DMS153 treated with DMSO at 0.1 percent for 48 hours (cell line): ENCODE results near the gene LOC128125822.

Experiments
- DNase-seq: peaks from one replicate; lab custom pipeline; 2025; ENCODE audit not compliant: unreplicated experiment; lab: John Stamatoyannopoulos, UW

The LOC128125822 gene

DNA sequence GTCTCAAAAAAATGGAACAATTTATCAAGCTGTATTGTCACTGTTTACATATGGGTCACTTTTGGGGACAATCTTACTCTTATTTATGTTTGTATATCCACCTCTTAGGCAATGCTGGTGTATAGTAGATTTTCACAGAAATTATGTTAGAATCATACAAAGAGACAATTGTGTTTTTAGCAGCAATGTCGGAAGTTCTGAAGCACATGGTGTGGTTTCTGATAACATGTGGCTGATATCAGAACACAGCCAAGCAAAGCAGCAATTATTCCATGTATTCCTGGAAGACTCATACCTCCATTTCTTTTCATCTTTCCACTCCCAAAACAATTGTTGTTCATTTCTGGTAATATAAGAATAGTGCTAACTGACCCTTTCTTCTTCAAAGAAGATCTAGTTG lies 17.5 kb upstream of the LOC128125822 start:
- DNase-seq, result no peak

DNA sequence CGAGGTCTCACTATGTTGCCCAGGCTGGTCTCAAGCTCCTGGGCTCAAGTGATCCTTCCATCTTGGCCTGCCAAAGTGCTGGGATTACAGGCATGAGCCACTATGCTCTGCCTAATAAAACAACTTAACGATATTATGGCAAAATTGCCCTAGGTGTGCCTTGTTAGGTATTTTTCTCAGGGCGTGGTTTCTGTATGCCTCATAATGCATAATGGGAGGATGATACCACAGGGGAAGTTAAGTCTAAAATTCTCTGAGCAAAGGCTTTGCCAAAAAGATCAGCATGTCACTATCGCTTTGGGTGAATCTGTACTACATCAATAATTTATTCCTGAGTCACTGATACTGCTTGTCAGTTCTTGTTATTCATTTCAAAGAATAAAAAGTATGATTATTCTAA lies 15.9 kb upstream of the LOC128125822 start:
- DNase-seq, result no peak

DNA sequence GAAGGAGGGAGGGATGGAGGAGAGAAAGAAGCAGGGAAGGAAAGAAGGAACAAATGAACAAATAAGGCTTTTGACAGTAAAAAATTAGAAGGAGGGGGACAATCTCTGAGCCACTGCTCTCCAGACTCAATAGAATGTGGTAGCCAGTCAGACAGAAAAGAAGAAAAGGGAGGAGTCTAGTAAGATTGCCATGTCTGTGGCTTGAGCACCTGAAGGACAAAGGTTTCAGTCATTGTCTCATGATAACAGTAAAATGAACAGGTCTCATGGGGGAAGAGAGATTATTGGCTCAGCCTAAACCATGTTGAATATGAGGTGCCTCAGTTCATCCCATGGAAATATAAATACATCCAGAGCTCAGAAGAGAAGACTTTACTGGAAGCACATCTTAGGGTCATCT lies 14.0 kb upstream of the LOC128125822 start:
- no peak for DNase-seq

DNA sequence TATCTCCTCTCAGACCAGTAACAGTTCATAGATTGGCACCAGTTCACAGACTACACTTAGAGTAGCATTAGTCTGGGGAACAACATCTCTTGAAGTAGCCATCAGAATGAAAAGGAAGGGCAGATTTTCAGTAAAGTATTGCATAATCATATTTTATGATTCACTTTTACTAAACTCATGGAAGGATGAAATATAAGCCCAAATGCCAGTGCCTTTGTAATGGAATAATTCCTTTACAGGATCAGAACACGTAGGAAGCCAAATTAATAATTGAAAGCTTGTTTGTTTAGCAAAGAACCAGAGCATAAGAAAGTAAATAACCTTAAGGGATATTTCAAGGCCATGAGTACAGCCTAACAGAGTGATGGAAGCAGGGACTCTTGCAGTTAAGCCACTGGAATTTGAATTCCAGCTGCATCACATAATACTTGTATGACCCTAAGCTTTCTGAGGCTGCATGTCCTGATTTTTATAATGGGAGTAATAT lies 11.4 kb upstream of the LOC128125822 start:
- DNase-seq, result no peak

DNA sequence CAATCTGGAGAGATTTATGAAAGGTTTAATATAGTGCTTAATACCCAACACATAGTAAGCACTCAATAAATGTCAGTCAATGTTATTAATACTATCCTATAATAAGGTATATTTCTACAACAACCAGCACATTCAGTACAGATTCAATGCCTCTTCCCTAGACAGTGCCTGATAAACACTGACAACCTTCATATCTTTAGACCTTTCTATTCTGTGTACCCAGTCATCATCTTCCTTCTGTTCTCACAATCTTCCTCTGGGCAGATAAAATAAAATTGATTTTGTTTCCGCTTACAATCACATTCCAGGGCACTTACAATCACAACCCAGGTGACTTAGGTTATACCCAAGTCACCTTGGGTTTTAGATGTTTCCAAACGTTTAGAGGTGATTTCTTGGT lies 11.0 kb upstream of the LOC128125822 start:
- DNase-seq, result no peak

DNA sequence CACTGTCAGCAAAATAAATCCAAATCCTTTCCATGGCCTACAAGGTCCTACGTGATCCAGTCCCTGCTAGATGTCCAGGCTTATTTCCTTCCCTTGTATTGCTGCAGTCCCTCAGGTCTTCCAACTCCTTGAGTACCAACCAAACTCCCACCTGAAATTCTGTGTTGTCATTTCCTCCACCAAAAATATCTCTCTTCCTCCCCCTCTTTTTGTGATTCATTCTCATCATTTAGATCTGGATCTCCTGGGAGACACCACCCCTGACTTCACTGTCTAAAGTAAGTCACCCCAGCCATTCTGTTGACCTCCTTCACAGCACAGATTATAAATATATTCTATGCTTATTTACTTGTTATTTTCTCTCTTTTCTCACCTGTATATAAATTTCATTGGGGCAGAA lies 9.0 kb upstream of the LOC128125822 start:
- no peak for DNase-seq

- DNase-seq, result no peak
Observed at GRCh38 chr6:63565058-63565726, 7.1 kb upstream of the LOC128125822 start.

DNA sequence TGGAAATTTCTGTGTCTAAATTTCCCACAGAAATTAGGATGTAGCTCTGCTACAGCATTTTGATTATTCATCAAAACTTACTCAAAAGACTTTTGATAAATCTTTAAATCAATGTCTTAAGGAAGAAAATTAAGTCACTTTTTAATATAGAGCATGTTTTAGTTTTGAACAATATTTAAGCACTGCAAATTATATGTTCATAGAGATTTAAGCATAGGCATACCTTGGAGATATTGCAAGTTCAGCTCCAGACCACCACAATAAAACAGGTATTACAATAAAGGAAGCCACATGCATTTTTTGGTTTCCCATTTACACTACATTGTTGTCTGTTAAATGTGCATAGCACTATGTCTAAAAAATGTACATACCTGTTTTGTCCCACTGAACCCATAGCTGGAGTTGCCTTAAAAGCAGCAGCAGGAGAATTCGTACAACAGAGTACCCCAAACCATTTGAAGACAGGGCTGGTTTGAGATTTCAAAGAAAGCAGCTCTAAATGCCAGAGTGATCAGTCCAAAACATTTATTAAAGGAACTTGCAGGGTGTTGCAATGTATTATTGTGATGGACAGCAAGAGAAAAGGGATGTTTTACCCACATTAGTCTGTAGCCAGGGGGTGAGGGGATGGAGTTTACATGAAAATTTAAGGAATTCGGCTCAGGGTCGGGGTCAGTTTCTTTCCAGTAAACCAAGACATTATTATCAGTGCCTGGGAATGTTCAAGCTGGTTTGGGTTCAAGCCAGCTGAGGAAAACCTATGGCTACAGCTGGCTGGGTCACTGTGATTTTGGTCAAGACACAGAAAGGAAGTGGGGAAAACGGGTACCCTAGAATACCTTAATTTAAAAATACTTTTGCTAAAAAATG lies 6.3 kb upstream of the LOC128125822 start:
- no peak for DNase-seq

DNA sequence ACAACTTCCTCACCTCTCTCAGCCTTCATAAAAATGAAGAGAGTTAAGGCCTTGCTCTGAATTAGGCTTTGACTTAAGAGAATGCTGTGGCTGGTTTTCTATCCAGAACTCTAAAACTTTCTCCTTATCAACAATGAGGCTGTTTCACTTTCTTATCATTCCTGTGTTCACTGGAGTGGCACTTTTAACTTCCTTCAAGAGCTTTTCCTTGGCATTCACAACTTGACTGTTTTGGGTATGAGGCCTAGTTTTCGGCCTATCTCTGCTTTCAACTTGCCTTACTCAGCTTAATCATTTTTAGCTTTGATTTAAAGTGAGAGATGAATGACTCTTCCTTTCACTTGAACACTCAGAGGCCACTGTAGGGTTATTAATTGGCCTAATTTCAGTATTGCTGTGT lies 4.3 kb upstream of the LOC128125822 start:
- DNase-seq, result no peak

DNA sequence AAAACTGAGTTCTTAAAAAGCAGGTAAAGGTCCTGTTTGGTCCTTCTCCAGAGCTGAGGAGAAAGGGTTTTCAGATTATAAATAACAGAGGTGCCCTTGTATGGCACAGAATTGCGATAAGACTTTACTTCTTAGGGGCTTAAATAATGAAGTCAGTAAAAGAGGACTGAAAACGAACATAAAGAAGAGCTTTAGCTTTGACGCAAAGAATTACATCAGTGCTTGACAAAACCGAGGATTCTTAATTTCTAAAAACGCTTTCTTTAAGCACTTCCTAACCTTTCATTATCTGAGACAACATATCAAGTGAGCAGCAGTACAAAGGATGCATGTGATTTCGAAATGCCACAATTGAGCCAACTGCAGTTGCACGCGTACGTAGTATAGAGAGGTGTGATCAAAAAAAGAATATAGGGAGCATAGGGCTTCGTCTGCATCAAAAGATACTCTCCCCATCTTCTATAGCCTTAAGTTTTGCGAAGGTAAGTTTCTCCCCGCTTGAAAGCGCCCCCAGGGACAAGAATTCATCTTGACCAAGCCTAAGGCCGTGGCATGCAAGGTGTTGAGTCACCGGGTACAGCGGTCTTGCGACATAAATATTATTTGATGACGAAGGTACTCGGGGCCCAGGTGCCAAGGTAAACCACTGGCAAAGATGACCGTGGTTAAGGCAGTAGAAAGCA lies 778 bp upstream of the LOC128125822 start:
- peak; percentile 69 for DNase-seq

GRCh38 chr6:63572747-63573075 lies 431 bp downstream of the LOC128125822 start:
- DNase-seq, result no peak

GRCh38 chr6:63573076-63573898 lies 1.0 kb downstream of the LOC128125822 start:
- DNase-seq, result peak; percentile 54

DNA sequence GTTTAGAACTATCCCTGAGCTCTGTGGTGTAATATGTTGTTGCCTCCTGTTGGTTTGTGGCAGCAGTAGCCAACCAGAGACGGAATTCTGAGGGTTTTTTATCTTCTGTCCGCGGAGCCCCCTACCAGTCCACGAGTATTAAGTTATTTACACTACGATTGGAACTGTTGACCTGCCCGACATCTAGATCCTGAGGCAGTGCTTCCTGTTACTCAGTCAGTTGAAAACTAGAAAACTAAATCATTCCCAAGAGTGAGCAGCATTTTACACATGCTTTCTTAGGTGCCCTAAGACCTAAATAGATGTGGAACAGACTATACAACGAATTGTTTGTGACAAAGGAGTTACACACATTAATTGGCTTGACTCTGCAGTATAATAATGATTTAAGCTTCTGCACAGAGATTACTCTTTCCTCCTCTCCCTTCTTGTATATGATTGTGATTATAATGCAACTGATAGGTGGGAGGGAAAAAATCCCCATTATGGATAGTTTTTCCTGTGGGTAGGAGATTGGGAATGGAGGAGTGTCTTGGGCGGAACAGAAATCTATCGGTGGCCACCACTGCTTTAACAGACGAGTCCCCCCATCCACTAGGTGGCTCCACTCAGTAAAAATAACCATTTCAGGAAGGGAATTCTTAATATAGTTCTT lies 1.7 kb downstream of the LOC128125822 start:
- DNase-seq, result no peak

- no peak for DNase-seq
Observed at GRCh38 chr6:63574554-63574900, 2.2 kb downstream of the LOC128125822 start.

- no peak for DNase-seq
Observed at GRCh38 chr6:63576147-63576772, 4.0 kb downstream of the LOC128125822 start.

DNA sequence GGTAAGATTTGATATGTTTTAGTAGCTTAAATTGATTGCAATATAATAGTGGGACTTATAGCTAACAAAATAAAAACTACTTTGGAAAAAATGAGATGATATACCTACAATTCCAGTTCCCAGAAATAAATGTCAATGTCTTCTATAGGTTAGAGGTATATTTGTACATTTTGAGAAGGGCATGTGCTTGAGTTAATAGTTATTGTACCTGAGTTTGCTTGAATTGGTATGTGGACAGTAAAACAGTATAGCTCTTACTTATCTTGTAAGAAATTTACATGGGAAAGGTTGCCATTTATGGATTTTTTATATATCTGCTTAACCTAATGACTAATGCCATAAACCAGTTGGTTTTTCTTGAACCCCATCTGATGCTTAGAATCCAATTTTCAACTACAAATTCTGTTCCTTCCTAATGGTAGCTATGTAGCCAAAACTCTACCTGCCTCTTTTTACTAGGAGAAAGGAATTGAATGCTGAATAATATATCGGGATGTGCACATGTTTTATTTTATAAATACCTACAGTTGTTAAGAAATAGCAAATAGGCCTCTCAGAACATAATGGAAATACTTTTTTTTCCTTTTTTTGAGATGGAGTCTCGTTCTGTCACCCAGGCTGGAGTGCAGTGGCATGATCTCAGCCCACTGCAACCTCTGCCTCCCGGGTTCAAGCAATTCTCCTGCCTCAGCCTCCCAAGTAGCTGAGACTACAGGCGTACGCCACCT lies 4.9 kb downstream of the LOC128125822 start:
- DNase-seq, result no peak

DNA sequence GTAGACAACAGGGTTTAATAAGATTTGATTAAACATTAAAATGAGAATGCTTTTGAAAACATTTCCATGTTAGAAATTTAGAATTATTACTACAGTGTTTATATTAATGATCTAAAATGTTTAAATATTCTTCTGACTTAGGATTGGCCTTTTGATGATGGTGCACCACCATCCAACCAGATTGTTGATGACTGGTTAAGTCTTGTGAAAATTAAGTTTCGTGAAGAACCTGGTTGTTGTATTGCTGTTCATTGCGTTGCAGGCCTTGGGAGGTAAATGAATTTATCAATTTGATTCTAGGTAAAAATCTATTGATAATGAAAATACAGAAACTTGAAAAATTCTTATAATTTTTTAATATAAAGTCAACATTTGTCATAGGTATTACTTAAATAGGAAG lies 6.5 kb downstream of the LOC128125822 start:
- DNase-seq, result no peak

DNA sequence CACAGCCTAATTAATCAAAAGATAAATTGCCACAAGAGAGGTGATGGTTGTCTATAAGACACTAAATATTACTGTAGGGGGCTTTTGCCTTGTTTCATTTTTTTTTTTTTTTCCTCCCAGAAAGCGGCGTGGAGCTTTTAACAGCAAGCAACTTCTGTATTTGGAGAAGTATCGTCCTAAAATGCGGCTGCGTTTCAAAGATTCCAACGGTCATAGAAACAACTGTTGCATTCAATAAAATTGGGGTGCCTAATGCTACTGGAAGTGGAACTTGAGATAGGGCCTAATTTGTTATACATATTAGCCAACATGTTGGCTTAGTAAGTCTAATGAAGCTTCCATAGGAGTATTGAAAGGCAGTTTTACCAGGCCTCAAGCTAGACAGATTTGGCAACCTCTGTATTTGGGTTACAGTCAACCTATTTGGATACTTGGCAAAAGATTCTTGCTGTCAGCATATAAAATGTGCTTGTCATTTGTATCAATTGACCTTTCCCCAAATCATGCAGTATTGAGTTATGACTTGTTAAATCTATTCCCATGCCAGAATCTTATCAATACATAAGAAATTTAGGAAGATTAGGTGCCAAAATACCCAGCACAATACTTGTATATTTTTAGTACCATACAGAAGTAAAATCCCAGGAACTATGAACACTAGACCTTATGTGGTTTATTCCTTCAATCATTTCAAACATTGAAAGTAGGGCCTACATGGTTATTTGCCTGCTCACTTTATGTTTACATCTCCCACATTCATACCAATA lies 7.8 kb downstream of the LOC128125822 start:
- no peak for DNase-seq

- no peak for DNase-seq
Observed at GRCh38 chr6:63580704-63580961, 8.4 kb downstream of the LOC128125822 start.
